K562 (cell line): ENCODE measurements around the gene ADARB2. TPM values are rescaled to one million over a fixed set of nuclear protein-coding genes. Genes with fewer than 3 reads are reported as not detected.

Experiments used
- ATAC-seq: fragments of 200-7000 bp; cut with Tn5 transposase; 3 replicates; pipeline ENCODE4 v1.9.1; 2020; ENCODE audit warnings: moderate library complexity
- BruUV-seq: library from RNA; stranded (reverse); fragments of 400-500 nt; replicated peaks from 2 replicates; lab custom pipeline; 2021; lab: Mats Ljungman, UMichigan
- CTCF ChIA-PET: fragments of 300-600 bp; formaldehyde crosslinking; extraction: SDS; loops from one replicate; lab custom pipeline; 2021; ENCODE audit warnings: low intra/inter-chr PET ratio; lab: Yijun Ruan, JAX
- POLR2A ChIA-PET: fragments of 300-600, 350-650 bp; sonication (Branson Sonifier 250); formaldehyde crosslinking; extraction: SDS; loops from one replicate; lab custom pipeline; 2021; ENCODE audit warnings: antibody characterized with exemption, inconsistent platforms; lab: Yijun Ruan, JAX
- DNase-seq, 4 experiments: peaks; one replicate each; pipeline versions ENCODE4 v3.0.0 to v3.0.0-alpha.2; 2011 to 2018; ENCODE audit warnings: low spot score in 3 of 4, mixed read lengths in 3 of 4; ENCODE audit errors: extremely low read depth in 1 of 4
- FAIRE-seq: peaks from 2 replicates; lab custom pipeline; 2011; peaks lifted over from hg19 to GRCh38; lab: Jason Lieb, UNC
- H2AFZ ChIP-seq: 2 replicates; pipeline ENCODE4 v1.6.0; 2011; ENCODE audit warnings: low read depth, low read length, control low read depth, inconsistent platforms
- H3K27ac ChIP-seq: fragments of 200-600 bp; 3 replicates; pipeline ENCODE4 v1.8.0; 2011; ENCODE audit warnings: low read depth, mild to moderate bottlenecking, control low read depth, inconsistent platforms, low read length, moderate library complexity, mixed read lengths; ENCODE audit errors: extremely low read depth
- H3K27me3 ChIP-seq, 2 experiments: fragments of 300-600 bp in 1 of 2; 2 replicates in 1 of 2; 3 replicates in 1 of 2; pipeline versions ENCODE4 v1.6.0 to v1.8.0; 2011; ENCODE audit warnings: inconsistent platforms in 2 of 2, low read length in 2 of 2, mild to moderate bottlenecking in 1 of 2, mixed read lengths in 1 of 2, moderate library complexity in 1 of 2; ENCODE audit not compliant: control insufficient read depth in 2 of 2, insufficient read depth in 2 of 2
- H3K36me3 ChIP-seq: fragments of 300-600 bp; 3 replicates; pipeline ENCODE4 v1.8.0; 2011; ENCODE audit warnings: mild to moderate bottlenecking, low read length, inconsistent platforms; ENCODE audit not compliant: control insufficient read depth, insufficient read depth
- H3K4me1 ChIP-seq, 2 experiments: fragments of 200-600 bp in 1 of 2; replicated peaks in 1 of 2; 2 replicates in 1 of 2; 3 replicates in 1 of 2; pipeline versions ENCODE4 v1.5.1 to v1.8.0; 2011; ENCODE audit warnings: inconsistent platforms in 2 of 2, low read length in 2 of 2, mild to moderate bottlenecking in 1 of 2, mixed read lengths in 1 of 2, moderate library complexity in 1 of 2; ENCODE audit not compliant: control insufficient read depth in 2 of 2, insufficient read depth in 2 of 2
- H3K4me2 ChIP-seq: 2 replicates; pipeline ENCODE4 v1.6.1; 2011; ENCODE audit warnings: low read length, control low read depth, inconsistent platforms, mixed read lengths; ENCODE audit not compliant: insufficient read depth
- H3K4me3 ChIP-seq: fragments of 200-600 bp; sonication (generic), shearing (Covaris generic); 2 replicates; pipeline ENCODE4 v1.5.1; 2016; ENCODE audit warnings: control low read depth, inconsistent platforms
- H3K79me2 ChIP-seq: fragments of 200-600 bp; 3 replicates; pipeline ENCODE4 v1.8.0; 2011; ENCODE audit warnings: low read length, inconsistent platforms; ENCODE audit not compliant: control insufficient read depth, insufficient read depth
- H3K9ac ChIP-seq, 2 experiments: 2 replicates each; pipeline versions ENCODE4 v1.6.0 to v1.6.1; 2011; ENCODE audit warnings: low read depth in 2 of 2, low read length in 2 of 2, control low read depth in 1 of 2, inconsistent platforms in 1 of 2, mild to moderate bottlenecking in 1 of 2, mixed read lengths in 1 of 2; ENCODE audit not compliant: insufficient read depth in 1 of 2
- H3K9me1 ChIP-seq: one replicate; pipeline ENCODE4 v1.6.0; 2011; ENCODE audit warnings: inconsistent platforms, mild to moderate bottlenecking, low read length, moderate library complexity; ENCODE audit not compliant: control insufficient read depth, insufficient read depth
- H3K9me3 ChIP-seq: replicated peaks from 2 replicates; pipeline ENCODE4 v1.5.1; 2011; ENCODE audit warnings: low read depth, low read length, inconsistent platforms; ENCODE audit not compliant: control insufficient read depth, insufficient read depth
- H4K20me1 ChIP-seq: replicated peaks from 2 replicates; pipeline ENCODE4 v1.6.1; 2011; ENCODE audit warnings: low read length, inconsistent platforms, mixed read lengths; ENCODE audit not compliant: control insufficient read depth, insufficient read depth
- EWSR1 ChIP-seq: fragments of 450-650 bp; IDR thresholded peaks from 2 replicates; pipeline ENCODE4 v1.6.1; 2018; ENCODE audit warnings: borderline replicate concordance, mild to moderate bottlenecking, low read depth, moderate library complexity; ENCODE audit not compliant: partially characterized antibody
- GABPB1 ChIP-seq: sonication (generic); formaldehyde crosslinking; IDR thresholded peaks from 2 replicates; pipeline ENCODE4 v1.8.0; 2022; ENCODE audit warnings: mild to moderate bottlenecking, missing genetic modification reagents
- HMGN3 ChIP-seq: IDR thresholded peaks from 2 replicates; pipeline ENCODE4 v1.6.1; 2011; ENCODE audit warnings: borderline replicate concordance, low read depth, mild to moderate bottlenecking, mixed read lengths, low read length; ENCODE audit not compliant: insufficient read length; ENCODE audit errors: extremely low read depth
- RAD21 ChIP-seq, 2 experiments: fragments of 250-450 bp in 1 of 2; fragments of 450-650 bp in 1 of 2; sonication (Bioruptor Pico) in 1 of 2; formaldehyde crosslinking in 1 of 2; IDR thresholded peaks in 1 of 2; conservative IDR thresholded peaks in 1 of 2; 2 replicates each; pipeline versions ENCODE4 v1.4.0 to v1.8.0; 2020 to 2022; ENCODE audit warnings: mild to moderate bottlenecking in 2 of 2, moderate library complexity in 1 of 2
- SMC3 ChIP-seq: conservative IDR thresholded peaks from 2 replicates; pipeline ENCODE4 v1.6.1; 2011; ENCODE audit warnings: low read depth, low read length, improper control_type of control experiment; ENCODE audit not compliant: insufficient read depth
- ZNF3 ChIP-seq: fragments of 250-450 bp; sonication (Bioruptor Pico); IDR thresholded peaks from 2 replicates; pipeline ENCODE4 v1.5.0; 2021; ENCODE audit warnings: mild to moderate bottlenecking, moderate library complexity
- ZNF561 ChIP-seq: fragments of 450-650 bp; formaldehyde crosslinking; conservative IDR thresholded peaks from 2 replicates; pipeline ENCODE4 v1.4.0; 2020; ENCODE audit warnings: mild to moderate bottlenecking, moderate library complexity
- whole genome bisulfite sequencing: fragments of 100-300 bp; shearing (Covaris generic); methylation state at CpG from one replicate; pipeline ENCODE4 v1.1.6; 2016; ENCODE audit warnings: low coverage, mixed read lengths; ENCODE audit not compliant: insufficient coverage; ENCODE audit errors: missing lambda C conversion rate; 5-methylcytosine and 5-hydroxymethylcytosine counted together
- in situ Hi-C: fragments of 300-500 bp; cut with MboI; formaldehyde crosslinking; loops from 4 replicates; pipeline ENCODE4 v1.15.0; 2018; ENCODE audit warnings: inconsistent platforms, mixed read lengths
- intact Hi-C: fragments of 100-400 bp; cut with micrococcal nuclease; formaldehyde crosslinking; loops from 2 replicates; pipeline ENCODE4 v1.14.2; 2022
- polyA plus RNA-seq, 8 experiments: library from polyadenylated mRNA; depleted of rRNA in 4 of 8; stranded (reverse) in 5 of 8; unstranded in 3 of 8; fragments of >200 nt; fragmentation: Nextera tagmentation in 2 of 8; fragmentation: Illumina TruSeq in 1 of 8; extraction: Ambion mirVana in 2 of 8; extraction: Trizol in 1 of 8; gene quantifications; 2 replicates each; pipeline versions ENCODE4 v1.2.1 to v1.2.3, GENCODE V29; 2011 to 2014; ENCODE audit warnings: inconsistent platforms in 1 of 8, missing spikeins in 1 of 8
- total RNA-seq, 7 experiments: library from RNA; depleted of rRNA in 6 of 7; stranded (reverse); fragments of >200 nt in 6 of 7; fragmentation: Illumina TruSeq in 2 of 7; extraction: Trizol in 2 of 7; gene quantifications; 2 replicates each; pipeline versions ENCODE4 v1.2.1 to v1.2.3, GENCODE V29; 2011 to 2021; ENCODE audit warnings: low replicate concordance in 1 of 7
- TF ChIP-seq, protein P1 (sequence below): sonication (generic); formaldehyde crosslinking; IDR thresholded peaks from 2 replicates; pipeline ENCODE4 v1.8.1; 2022; ENCODE audit warnings: missing genetic modification reagents
- TF ChIP-seq, protein P2 (sequence below), 3 experiments: IDR thresholded peaks in 2 of 3; conservative IDR thresholded peaks in 1 of 3; 2 replicates each; pipeline ENCODE4 v1.5.1; 2011 to 2012; ENCODE audit warnings: low read length in 3 of 3, mild to moderate bottlenecking in 3 of 3, control low read depth in 2 of 3, improper control_type of control experiment in 1 of 3, inconsistent platforms in 1 of 3, low read depth in 1 of 3, mixed read lengths in 1 of 3, moderate library complexity in 1 of 3; ENCODE audit not compliant: insufficient read depth in 2 of 3

ADARB2 gene
- total and polyA plus RNA-seq, 9 of the 15 experiments (the other 6 are each of a cell fraction or from before 2014, with no cell fraction given): not detected

DNA sequence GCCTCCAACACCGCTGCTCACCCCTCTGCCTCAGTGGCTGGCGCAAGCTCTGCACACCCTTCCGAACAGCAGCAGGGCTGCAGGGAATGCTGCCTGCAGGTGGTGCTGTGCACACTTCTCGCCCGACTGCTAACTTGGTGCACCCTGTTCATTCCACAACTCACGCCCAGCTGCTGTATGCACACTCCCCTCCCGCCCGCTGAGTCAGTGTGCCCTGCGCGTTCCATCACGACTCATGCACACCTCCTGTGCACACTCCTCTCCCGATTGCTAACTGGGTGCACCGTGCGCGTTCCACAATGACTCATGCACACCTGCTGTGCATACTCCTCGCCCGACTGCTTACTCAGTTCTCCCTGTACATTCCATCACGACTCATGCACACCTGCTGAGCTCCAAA is 21.5 kb downstream of the ADARB2 start:
- Histone ChIP-seq H2AFZ (no peak overlapping the region), H3K27ac (no peak overlapping the region), H3K27me3 (peaks cover 4 to 16% of the 10 kb centered on the region in 2 experiments; a peak in 3 of 5 replicates), H3K36me3 (no peaks in the 10 kb centered on the region), H3K4me1 (0 out of 5 replicates have a peak, but pooled peaks cover 0 to 3% of the 10 kb centered on the region in 2 experiments), H3K9ac (no peak overlapping the region), H3K9me3 (no peaks in the 10 kb centered on the region)
- peak in 2 of 4 experiments; percentile 17 to 46 for DNase-seq
- FAIRE-seq: peak; percentile 19
- POLR2A ChIA-PET: interaction anchor here (0.9 kb wide), 1 partner anchor 11 kb away, joined by 3 read pairs; no protein-coding TSS in a partner anchor
- intact Hi-C loops (no loop called here), in situ Hi-C loops (no loop called here)
- no TSS peak for BruUV-seq
- whole genome bisulfite sequencing: under 1% methylated on average over 18 of the region's 18 CpGs
- ATAC-seq: peak; percentile 91
- TF ChIP-seq ZNF3 (CRISPR knock-in tag): no peak
- peak in 1 of 2 experiments; percentile 26; a peak in 1 of 4 replicates for TF ChIP-seq RAD21 (CRISPR knock-in tag; conservative IDR thresholded peaks at IDR 0.05 in 1 of 2, IDR thresholded peaks at IDR 0.05 in 1 of 2)
- TF ChIP-seq, protein P1, sequence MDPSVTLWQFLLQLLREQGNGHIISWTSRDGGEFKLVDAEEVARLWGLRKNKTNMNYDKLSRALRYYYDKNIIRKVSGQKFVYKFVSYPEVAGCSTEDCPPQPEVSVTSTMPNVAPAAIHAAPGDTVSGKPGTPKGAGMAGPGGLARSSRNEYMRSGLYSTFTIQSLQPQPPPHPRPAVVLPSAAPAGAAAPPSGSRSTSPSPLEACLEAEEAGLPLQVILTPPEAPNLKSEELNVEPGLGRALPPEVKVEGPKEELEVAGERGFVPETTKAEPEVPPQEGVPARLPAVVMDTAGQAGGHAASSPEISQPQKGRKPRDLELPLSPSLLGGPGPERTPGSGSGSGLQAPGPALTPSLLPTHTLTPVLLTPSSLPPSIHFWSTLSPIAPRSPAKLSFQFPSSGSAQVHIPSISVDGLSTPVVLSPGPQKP (CRISPR knock-in tag): no peak
- TF ChIP-seq, protein P2, sequence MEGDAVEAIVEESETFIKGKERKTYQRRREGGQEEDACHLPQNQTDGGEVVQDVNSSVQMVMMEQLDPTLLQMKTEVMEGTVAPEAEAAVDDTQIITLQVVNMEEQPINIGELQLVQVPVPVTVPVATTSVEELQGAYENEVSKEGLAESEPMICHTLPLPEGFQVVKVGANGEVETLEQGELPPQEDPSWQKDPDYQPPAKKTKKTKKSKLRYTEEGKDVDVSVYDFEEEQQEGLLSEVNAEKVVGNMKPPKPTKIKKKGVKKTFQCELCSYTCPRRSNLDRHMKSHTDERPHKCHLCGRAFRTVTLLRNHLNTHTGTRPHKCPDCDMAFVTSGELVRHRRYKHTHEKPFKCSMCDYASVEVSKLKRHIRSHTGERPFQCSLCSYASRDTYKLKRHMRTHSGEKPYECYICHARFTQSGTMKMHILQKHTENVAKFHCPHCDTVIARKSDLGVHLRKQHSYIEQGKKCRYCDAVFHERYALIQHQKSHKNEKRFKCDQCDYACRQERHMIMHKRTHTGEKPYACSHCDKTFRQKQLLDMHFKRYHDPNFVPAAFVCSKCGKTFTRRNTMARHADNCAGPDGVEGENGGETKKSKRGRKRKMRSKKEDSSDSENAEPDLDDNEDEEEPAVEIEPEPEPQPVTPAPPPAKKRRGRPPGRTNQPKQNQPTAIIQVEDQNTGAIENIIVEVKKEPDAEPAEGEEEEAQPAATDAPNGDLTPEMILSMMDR (IDR thresholded peaks at IDR 0.05 in 2 of 3, conservative IDR thresholded peaks at IDR 0.05 in 1 of 3; ENCODE audit: insufficient read depth in 2 of 3, low read depth in 1 of 3, low read length in 3 of 3): peak; percentile 46 to 64 (median 51)
- TF ChIP-seq SMC3: 0 out of 2 replicates have a peak, but pooled peaks have one; percentile 30
- TF ChIP-seq ZNF561 (CRISPR knock-in tag): no peak
- TF ChIP-seq EWSR1: no peak
- TF ChIP-seq HMGN3: no peak
- no peak for TF ChIP-seq GABPB1 (CRISPR knock-in tag)
- TF ChIP-seq, all 486 proteins: peak for 3
- Histone ChIP-seq H3K79me2 (no peaks in the 10 kb centered on the region), H3K4me3 (no peak overlapping the region), H4K20me1 (no peaks in the 10 kb centered on the region), H3K4me2 (no peak overlapping the region), H3K9me1 (peaks cover 3% of the 10 kb centered on the region)
- CTCF ChIA-PET: no interaction called here
